Mucosa of descending colon (tissue), 3 donors: ENCODE results near the gene THSD7A. TPM values are rescaled to one million over a fixed set of nuclear protein-coding genes. Genes with fewer than 3 reads are reported as not detected.

ENCODE experiments used
- ATAC-seq: fragments of 200-7000 bp; cut with Tn5 transposase; one replicate; pipeline ENCODE4 v1.9.1; 2020; ENCODE audit warnings: mild to moderate bottlenecking, moderate library complexity
- DNase-seq, 3 donors: peaks; one replicate each; pipeline ENCODE4 v3.0.0-alpha.2; 2020
- H3K36me3 ChIP-seq: fragments of 200-600 bp; one replicate; pipeline ENCODE4 v1.8.0; 2021; ENCODE audit warnings: low read depth, mild to moderate bottlenecking
- H3K4me1 ChIP-seq: fragments of 200-600 bp; one replicate; pipeline ENCODE4 v1.8.0; 2021; ENCODE audit warnings: low read depth, mild to moderate bottlenecking
- H3K4me3 ChIP-seq: fragments of 200-600 bp; one replicate; pipeline ENCODE4 v1.8.0; 2021; ENCODE audit warnings: mild to moderate bottlenecking
- H3K9me3 ChIP-seq: fragments of 200-600 bp; one replicate; pipeline ENCODE4 v1.8.0; 2021; ENCODE audit warnings: mild to moderate bottlenecking
- intact Hi-C, 2 donors: fragments of 100-400 bp; cut with DNase I in 1 of 2; cut with micrococcal nuclease in 1 of 2; formaldehyde crosslinking; loops; one replicate each; pipeline versions ENCODE4 v1.11.0 to v1.11.1; 2022; cut with DNase I, micrococcal nuclease
- long read RNA-seq, 2 donors: library from polyadenylated mRNA; unstranded; transcript quantifications; one replicate each; pipeline ENCODE4 v2.0.0, GENCODE V29; 2019 to 2021
- total RNA-seq, 3 donors: library from RNA; stranded (reverse); fragmentation: NEBNext Ultra II Directional in 2 of 3; extraction: Animal tissue kit (Norgen Biotek cat#: 25700) in 2 of 3; gene quantifications; one replicate each; pipeline versions ENCODE4 v1.2.1 to v1.2.4, GENCODE V29; 2021 to 2023
- TF ChIP-seq, protein P1 (sequence below): fragments of 200-600 bp; IDR thresholded peaks from one replicate; pipeline ENCODE4 v1.8.0; 2022; ENCODE audit warnings: antibody characterized with exemption, mild to moderate bottlenecking
- donor health status: DM: no; HTN: no; CAD: no; lungs with moderate emphysema.
- donor health status: DM: no; HTN: no; CAD: no.
- donor health status: DM: no; HTN: yes; CAD: no.

The THSD7A gene, protein sequence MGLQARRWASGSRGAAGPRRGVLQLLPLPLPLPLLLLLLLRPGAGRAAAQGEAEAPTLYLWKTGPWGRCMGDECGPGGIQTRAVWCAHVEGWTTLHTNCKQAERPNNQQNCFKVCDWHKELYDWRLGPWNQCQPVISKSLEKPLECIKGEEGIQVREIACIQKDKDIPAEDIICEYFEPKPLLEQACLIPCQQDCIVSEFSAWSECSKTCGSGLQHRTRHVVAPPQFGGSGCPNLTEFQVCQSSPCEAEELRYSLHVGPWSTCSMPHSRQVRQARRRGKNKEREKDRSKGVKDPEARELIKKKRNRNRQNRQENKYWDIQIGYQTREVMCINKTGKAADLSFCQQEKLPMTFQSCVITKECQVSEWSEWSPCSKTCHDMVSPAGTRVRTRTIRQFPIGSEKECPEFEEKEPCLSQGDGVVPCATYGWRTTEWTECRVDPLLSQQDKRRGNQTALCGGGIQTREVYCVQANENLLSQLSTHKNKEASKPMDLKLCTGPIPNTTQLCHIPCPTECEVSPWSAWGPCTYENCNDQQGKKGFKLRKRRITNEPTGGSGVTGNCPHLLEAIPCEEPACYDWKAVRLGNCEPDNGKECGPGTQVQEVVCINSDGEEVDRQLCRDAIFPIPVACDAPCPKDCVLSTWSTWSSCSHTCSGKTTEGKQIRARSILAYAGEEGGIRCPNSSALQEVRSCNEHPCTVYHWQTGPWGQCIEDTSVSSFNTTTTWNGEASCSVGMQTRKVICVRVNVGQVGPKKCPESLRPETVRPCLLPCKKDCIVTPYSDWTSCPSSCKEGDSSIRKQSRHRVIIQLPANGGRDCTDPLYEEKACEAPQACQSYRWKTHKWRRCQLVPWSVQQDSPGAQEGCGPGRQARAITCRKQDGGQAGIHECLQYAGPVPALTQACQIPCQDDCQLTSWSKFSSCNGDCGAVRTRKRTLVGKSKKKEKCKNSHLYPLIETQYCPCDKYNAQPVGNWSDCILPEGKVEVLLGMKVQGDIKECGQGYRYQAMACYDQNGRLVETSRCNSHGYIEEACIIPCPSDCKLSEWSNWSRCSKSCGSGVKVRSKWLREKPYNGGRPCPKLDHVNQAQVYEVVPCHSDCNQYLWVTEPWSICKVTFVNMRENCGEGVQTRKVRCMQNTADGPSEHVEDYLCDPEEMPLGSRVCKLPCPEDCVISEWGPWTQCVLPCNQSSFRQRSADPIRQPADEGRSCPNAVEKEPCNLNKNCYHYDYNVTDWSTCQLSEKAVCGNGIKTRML (N-terminal part only)
- 1 to 10 TPM; 1.0 to 5.4 (median 3.4) TPM for total RNA-seq
- long read RNA-seq, donor 1, partial matches to known transcripts, result 0 of 4 reads
- long read RNA-seq, donor 1, other reads (novel, unspliced or antisense), result 4 of 4 reads
- long read RNA-seq, donor 2, partial matches to known transcripts, result 1 of 1 reads
- long read RNA-seq, donor 2, other reads (novel, unspliced or antisense), result 0 of 1 reads

DNA sequence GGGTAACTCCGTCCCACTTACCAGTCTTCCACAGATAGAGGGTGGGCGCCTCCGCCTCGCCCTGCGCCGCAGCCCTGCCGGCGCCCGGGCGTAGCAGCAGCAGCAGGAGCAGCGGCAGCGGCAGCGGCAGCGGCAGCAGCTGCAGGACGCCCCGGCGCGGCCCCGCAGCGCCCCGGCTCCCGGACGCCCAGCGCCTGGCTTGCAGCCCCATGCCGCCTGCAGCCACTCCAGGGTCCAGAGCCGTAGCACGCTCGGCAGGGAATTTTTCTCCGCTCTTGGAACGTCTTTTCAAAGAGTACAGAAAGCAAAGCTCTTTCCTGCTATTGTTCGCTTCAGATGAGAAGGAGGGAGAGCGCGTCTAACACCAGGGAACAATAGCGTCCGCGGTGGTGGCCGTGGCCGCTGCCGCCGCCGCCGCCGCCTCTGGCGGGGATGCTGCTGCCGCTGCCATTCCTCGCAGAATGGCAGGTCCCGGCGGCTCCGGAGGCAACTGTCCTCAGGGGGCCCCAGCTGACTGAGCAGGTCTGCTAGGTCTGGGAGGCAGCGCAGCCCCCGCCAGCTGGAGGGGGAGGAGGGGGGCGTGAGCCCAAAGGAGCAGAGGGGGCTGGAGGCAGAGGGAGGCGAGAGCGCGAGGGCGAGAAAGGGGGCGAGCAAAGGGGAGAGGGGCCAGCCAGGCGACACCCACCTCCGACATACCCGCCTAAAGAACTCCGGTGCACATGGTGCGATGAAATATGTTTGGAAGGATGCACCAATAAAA is at the start of gene THSD7A:
TSS of gene THSD7A (minus strand) at position 463 of the 760 bp plus-strand sequence. CDS start at position 211, 252 bp downstream.
- Histone ChIP-seq H3K4me1 (no peaks in the 10 kb centered on the region), H3K4me3 (peak within 1 kb of the TSS; percentile 7), H3K9me3 (no peaks in the 10 kb centered on the region), H3K36me3 (no peaks in the 10 kb centered on the region)
- TF ChIP-seq, protein P1, sequence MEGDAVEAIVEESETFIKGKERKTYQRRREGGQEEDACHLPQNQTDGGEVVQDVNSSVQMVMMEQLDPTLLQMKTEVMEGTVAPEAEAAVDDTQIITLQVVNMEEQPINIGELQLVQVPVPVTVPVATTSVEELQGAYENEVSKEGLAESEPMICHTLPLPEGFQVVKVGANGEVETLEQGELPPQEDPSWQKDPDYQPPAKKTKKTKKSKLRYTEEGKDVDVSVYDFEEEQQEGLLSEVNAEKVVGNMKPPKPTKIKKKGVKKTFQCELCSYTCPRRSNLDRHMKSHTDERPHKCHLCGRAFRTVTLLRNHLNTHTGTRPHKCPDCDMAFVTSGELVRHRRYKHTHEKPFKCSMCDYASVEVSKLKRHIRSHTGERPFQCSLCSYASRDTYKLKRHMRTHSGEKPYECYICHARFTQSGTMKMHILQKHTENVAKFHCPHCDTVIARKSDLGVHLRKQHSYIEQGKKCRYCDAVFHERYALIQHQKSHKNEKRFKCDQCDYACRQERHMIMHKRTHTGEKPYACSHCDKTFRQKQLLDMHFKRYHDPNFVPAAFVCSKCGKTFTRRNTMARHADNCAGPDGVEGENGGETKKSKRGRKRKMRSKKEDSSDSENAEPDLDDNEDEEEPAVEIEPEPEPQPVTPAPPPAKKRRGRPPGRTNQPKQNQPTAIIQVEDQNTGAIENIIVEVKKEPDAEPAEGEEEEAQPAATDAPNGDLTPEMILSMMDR, result no peak
- ATAC-seq, result peak; percentile 94
- peak; percentile 32 to 57 (median 52) for DNase-seq
- intact Hi-C loops, result no loop called here

DNA sequence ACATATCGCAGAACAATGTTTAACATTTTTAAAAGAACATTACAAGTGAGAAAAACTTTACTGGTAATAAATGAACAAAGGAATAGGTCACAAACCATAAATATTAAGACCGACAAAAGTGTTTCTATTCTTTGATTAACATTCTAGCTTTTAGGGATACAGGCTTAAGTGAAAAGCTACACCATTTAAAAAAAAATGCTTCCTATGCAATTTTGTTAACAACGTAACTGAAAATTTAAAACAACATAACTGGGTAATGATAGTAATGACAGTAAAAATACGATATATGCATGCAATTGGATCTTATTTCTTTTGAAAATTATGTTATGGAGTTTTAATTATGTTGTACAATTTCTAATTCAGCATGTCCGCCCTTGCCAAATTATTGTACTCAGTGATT is 49.7 kb upstream of the THSD7A start:
- DNase-seq (no peak), ATAC-seq (no peak)
- intact Hi-C loops, result no loop called here
- TF ChIP-seq, protein P1, result no peak
- Histone ChIP-seq H3K4me3 (no peak overlapping the region), H3K9me3 (no peaks in the 10 kb centered on the region), H3K4me1 (no peaks in the 10 kb centered on the region), H3K36me3 (no peaks in the 10 kb centered on the region)

DNA sequence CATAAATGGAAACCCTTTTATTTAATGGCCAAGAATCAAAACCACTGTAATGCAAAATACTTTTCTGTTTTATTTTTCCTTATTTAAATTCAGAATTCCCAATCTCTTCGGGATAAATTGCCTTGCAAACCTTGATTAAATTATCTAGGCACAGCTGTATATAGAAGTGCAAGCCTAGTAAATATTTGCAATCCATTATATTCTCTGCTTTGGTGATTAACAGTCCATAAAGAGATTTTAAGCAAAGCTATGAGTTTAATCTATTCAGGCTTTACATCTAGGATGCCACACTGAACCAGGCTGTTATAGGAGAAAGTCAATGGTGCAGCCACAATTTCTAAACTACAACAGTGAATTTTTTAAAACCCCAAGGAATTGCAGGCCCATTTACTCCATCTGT is 43.6 kb upstream of the THSD7A start:
- DNase-seq, result no peak
- Histone ChIP-seq H3K36me3 (no peaks in the 10 kb centered on the region), H3K9me3 (no peaks in the 10 kb centered on the region), H3K4me1 (no peaks in the 10 kb centered on the region), H3K4me3 (no peak overlapping the region)
- TF ChIP-seq, protein P1, result no peak
- ATAC-seq, result no peak
- intact Hi-C loops, result no loop called here

DNA sequence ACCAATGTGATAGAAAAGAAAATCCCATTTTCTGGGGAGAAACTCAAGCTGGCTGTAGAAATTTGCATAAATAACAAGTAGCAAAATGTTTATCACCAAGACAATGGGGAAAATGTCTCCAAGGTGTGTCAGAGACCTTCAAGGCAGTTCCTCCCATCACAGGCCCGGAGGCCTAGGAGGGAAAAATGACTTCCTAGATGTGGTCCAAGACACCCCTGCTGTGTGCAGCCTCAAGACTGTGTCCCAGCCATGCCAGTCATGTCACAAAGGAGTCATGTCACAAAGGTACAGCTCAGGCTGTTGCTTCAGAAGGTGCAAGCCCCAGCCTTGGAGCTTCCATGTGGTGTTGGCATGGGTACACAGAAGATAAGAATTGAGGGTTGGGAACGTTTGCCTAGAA is 33.7 kb upstream of the THSD7A start:
- TF ChIP-seq, protein P1, result no peak

More for the DNA sequence above, 33.7 kb upstream of the THSD7A start:
- intact Hi-C loops, result no loop called here
- ATAC-seq (no peak), DNase-seq (no peak)
- no peaks in the 10 kb centered on the region for H3K4me1 ChIP-seq
- H3K4me3 ChIP-seq, result no peak overlapping the region
- H3K36me3 ChIP-seq, result no peaks in the 10 kb centered on the region
- H3K9me3 ChIP-seq, result no peaks in the 10 kb centered on the region
